ENCODE data around the gene EDDM13.
"Not testable (repeated sequence)": the region's sequence is repeated elsewhere in the genome, so short reads cannot be mapped to it uniquely, and the experiment has no call there.

Gene EDDM13

GRCh38 chr19:56294549-56294948 is 22.0 kb downstream of the EDDM13 start:
- in situ Hi-C loops (cut with HindIII; ENCODE audit: low sequenced_read_pairs), result no loop called here

- in situ Hi-C loops (cut with HindIII; ENCODE audit: low sequenced_read_pairs), result no loop called here
These were observed 23.2 kb downstream of the EDDM13 start for GRCh38 chr19:56295531-56296455.

GRCh38 chr19:56297010-56297409 is 24.5 kb downstream of the EDDM13 start:
- in situ Hi-C loops (cut with HindIII; ENCODE audit: low sequenced_read_pairs), result no loop called here

GRCh38 chr19:56299688-56300087 is 27.1 kb downstream of the EDDM13 start:
- in situ Hi-C loops (cut with HindIII; ENCODE audit: low sequenced_read_pairs), result no loop called here

- in situ Hi-C loops (cut with HindIII; ENCODE audit: low sequenced_read_pairs), result no loop called here
These were observed 28.6 kb downstream of the EDDM13 start for GRCh38 chr19:56301155-56301554.

GRCh38 chr19:56301886-56302620 is 29.5 kb downstream of the EDDM13 start:
- in situ Hi-C loops (cut with HindIII; ENCODE audit: low sequenced_read_pairs), result no loop called here

- in situ Hi-C loops (cut with HindIII; ENCODE audit: low sequenced_read_pairs), result no loop called here
These were observed 31.7 kb downstream of the EDDM13 start for GRCh38 chr19:56304243-56304642.

- in situ Hi-C loops (cut with HindIII; ENCODE audit: low sequenced_read_pairs), result no loop called here
These were observed 33.5 kb downstream of the EDDM13 start for GRCh38 chr19:56306016-56306415.

GRCh38 chr19:56307062-56307461 is 34.5 kb downstream of the EDDM13 start:
- in situ Hi-C loops (cut with HindIII; ENCODE audit: low sequenced_read_pairs), result not testable (repeated sequence)

GRCh38 chr19:56308792-56309191 is 36.2 kb downstream of the EDDM13 start:
- in situ Hi-C loops (cut with HindIII; ENCODE audit: low sequenced_read_pairs), result no loop called here

GRCh38 chr19:56309511-56310185 is 37.1 kb downstream of the EDDM13 start:
- in situ Hi-C loops (cut with HindIII; ENCODE audit: low sequenced_read_pairs), result no loop called here

- in situ Hi-C loops (cut with HindIII; ENCODE audit: low sequenced_read_pairs), result no loop called here
These were observed 37.9 kb downstream of the EDDM13 start for GRCh38 chr19:56310462-56310861.

GRCh38 chr19:56312342-56312741 is 39.8 kb downstream of the EDDM13 start:
- in situ Hi-C loops (cut with HindIII; ENCODE audit: low sequenced_read_pairs), result no loop called here

- in situ Hi-C loops (cut with HindIII; ENCODE audit: low sequenced_read_pairs), result no loop called here
These were observed 40.5 kb downstream of the EDDM13 start for GRCh38 chr19:56312787-56313657.

GRCh38 chr19:56314018-56314380 is 41.5 kb downstream of the EDDM13 start:
- in situ Hi-C loops (cut with HindIII; ENCODE audit: low sequenced_read_pairs), result no loop called here

GRCh38 chr19:56314381-56315076 is 42.0 kb downstream of the EDDM13 start, which contains the start of gene ZSCAN5A:
Gene ZSCAN5A, minus strand, starts transcription at chr19:56314839. Its CDS starts 89,793 bp downstream, at chr19:56225046.
- in situ Hi-C loops (cut with HindIII; ENCODE audit: low sequenced_read_pairs), result no loop called here

- in situ Hi-C loops (cut with HindIII; ENCODE audit: low sequenced_read_pairs), result no loop called here
These were observed 42.7 kb downstream of the EDDM13 start for GRCh38 chr19:56315077-56315828.

GRCh38 chr19:56316728-56317127 is 44.2 kb downstream of the EDDM13 start:
- in situ Hi-C loops (cut with HindIII; ENCODE audit: low sequenced_read_pairs), result no loop called here

- in situ Hi-C loops (cut with HindIII; ENCODE audit: low sequenced_read_pairs), result no loop called here
These were observed 45.2 kb downstream of the EDDM13 start for GRCh38 chr19:56317749-56318148.
